Suprapubic skin (tissue), 4 donors: ENCODE measurements around the gene SCD5. TPM values are rescaled to one million over a fixed set of nuclear protein-coding genes. Genes with fewer than 3 reads are reported as not detected.

Source experiments
- DNase-seq, 2 donors: peaks; one replicate each; pipeline ENCODE4 v3.0.0-alpha.2; 2019; ENCODE audit warnings: low spot score in 2 of 2
- H3K27ac ChIP-seq: fragments of 200-600 bp; sonication (generic); one replicate; pipeline ENCODE4 v1.5.1; 2019
- H3K27me3 ChIP-seq: fragments of 200-600 bp; sonication (generic); one replicate; pipeline ENCODE4 v1.5.1; 2019
- H3K36me3 ChIP-seq: fragments of 200-600 bp; sonication (generic); one replicate; pipeline ENCODE4 v1.5.1; 2019
- H3K4me1 ChIP-seq: fragments of 200-600 bp; sonication (generic); one replicate; pipeline ENCODE4 v1.5.1; 2019
- H3K4me3 ChIP-seq: fragments of 200-600 bp; sonication (generic); one replicate; pipeline ENCODE4 v1.5.1; 2019; ENCODE audit warnings: mild to moderate bottlenecking
- H3K9me3 ChIP-seq: fragments of 200-600 bp; sonication (generic); one replicate; pipeline ENCODE4 v1.5.1; 2019
- CTCF ChIP-seq, 2 donors: fragments of 200-600 bp in 1 of 2; fragments of 450-650 bp in 1 of 2; sonication (generic) in 1 of 2; IDR thresholded peaks; one replicate each; pipeline ENCODE4 v1.5.1; 2016 to 2019; ENCODE audit warnings: antibody characterized with exemption in 2 of 2, mild to moderate bottlenecking in 1 of 2, moderate library complexity in 1 of 2
- EP300 ChIP-seq: sonication (generic); formaldehyde crosslinking; IDR thresholded peaks from one replicate; pipeline ENCODE4 v1.6.1; 2017; ENCODE audit warnings: antibody characterized with exemption
- POLR2A ChIP-seq, 2 donors: fragments of 450-650 bp; IDR thresholded peaks; one replicate each; pipeline ENCODE4 v1.6.1; 2017; ENCODE audit warnings: antibody characterized with exemption in 2 of 2, mild to moderate bottlenecking in 2 of 2, moderate library complexity in 2 of 2
- POLR2AphosphoS5 ChIP-seq, 3 donors: sonication (generic); formaldehyde crosslinking; IDR thresholded peaks; one replicate each; pipeline ENCODE4 v1.6.1; 2017; ENCODE audit warnings: antibody characterized with exemption in 3 of 3
- WGBS: methylation state at CpG from one replicate; pipeline ENCODE4 v1.1.5; 2018; 5-methylcytosine and 5-hydroxymethylcytosine counted together
- total RNA-seq, 4 donors: library from RNA; depleted of rRNA; stranded (reverse); fragments of >200 nt; gene quantifications; one replicate each; pipeline ENCODE4 v1.1.0, GENCODE V29; 2016

The SCD5 gene
- total RNA-seq, 4 donors from 2014 or later, result 5.6 to 13.2 (median 7.6) TPM

DNA sequence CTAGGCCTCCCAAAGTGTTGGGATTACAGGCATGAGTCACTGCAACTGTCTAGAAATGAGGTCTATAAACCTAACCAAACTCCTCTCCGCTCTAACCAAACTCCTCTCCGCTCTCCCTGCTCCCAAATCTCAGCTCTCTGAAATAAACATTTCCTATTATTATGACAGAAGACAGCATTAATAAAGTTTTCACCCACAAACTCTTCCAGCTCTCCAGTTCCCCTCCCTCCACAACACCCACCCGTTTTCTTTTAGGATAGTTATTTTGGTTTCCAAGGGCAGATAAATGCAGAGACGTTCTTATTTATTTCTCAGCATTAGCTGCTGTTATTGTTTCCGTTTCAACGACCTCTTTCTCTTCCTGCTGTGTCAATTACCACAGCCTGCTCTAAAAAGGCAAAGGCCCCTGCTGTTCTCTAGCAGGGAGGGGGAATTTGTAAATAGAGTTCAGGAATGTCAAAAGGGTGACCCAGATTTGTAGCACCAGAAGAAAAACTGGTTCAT lies 13.3 kb upstream of the SCD5 start:
- Histone ChIP-seq H3K27ac (no peak overlapping the region), H3K4me3 (no peak overlapping the region), H3K27me3 (no peaks in the 10 kb centered on the region), H3K36me3 (peaks cover 5% of the 10 kb centered on the region), H3K4me1 (peaks cover 5% of the 10 kb centered on the region), H3K9me3 (no peaks in the 10 kb centered on the region)
- TF ChIP-seq EP300, result no peak
- TF ChIP-seq CTCF (IDR thresholded peaks at IDR 0.05), result no peak
- TF ChIP-seq POLR2AphosphoS5 (IDR thresholded peaks at IDR 0.05), result no peak
- TF ChIP-seq POLR2A (IDR thresholded peaks at IDR 0.05), result no peak
- 47% methylated on average over 6 of the region's 6 CpGs for WGBS
- DNase-seq, result no peak

DNA sequence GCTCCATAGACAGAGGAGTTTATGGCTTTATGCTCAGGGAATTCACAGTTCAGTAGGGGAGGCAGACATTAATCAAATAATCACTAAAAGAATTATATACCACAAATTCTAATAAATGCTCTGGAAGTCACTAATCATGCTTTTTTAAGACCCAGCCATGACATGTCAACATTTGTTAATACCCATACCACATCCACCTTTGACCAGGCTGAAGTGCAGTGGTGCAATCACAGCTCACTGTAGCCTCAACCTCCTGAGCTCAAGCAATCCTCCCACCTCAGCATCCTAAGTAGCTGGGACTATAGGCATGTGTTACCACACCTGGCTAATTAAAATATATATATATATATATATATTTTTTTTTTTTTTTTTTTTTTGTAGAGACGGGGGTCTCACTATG lies 12.8 kb upstream of the SCD5 start:
- Histone ChIP-seq H3K9me3 (no peaks in the 10 kb centered on the region), H3K4me3 (no peak overlapping the region), H3K27me3 (no peaks in the 10 kb centered on the region), H3K4me1 (peaks cover 5% of the 10 kb centered on the region), H3K36me3 (peaks cover under 1% of the 10 kb centered on the region), H3K27ac (no peak overlapping the region)
- no peak for DNase-seq
- no CpG with 5 or more reads among the region's 1 CpG for WGBS
- TF ChIP-seq POLR2A (IDR thresholded peaks at IDR 0.05), result no peak
- no peak for TF ChIP-seq POLR2AphosphoS5 (IDR thresholded peaks at IDR 0.05)
- no peak for TF ChIP-seq CTCF (IDR thresholded peaks at IDR 0.05)
- TF ChIP-seq EP300, result no peak

GRCh38 chr4:82810176-82810575 lies 11.6 kb upstream of the SCD5 start:
- 49% methylated on average over 4 of the region's 4 CpGs for WGBS
- H3K27ac ChIP-seq, result no peak overlapping the region
- H3K9me3 ChIP-seq, result no peaks in the 10 kb centered on the region
- no peak for TF ChIP-seq POLR2AphosphoS5 (IDR thresholded peaks at IDR 0.05)
- TF ChIP-seq CTCF (IDR thresholded peaks at IDR 0.05), result no peak
- TF ChIP-seq EP300, result no peak
- TF ChIP-seq POLR2A (IDR thresholded peaks at IDR 0.05), result no peak
- H3K4me3 ChIP-seq, result no peak overlapping the region
- no peak for DNase-seq
- peaks cover 5% of the 10 kb centered on the region for H3K4me1 ChIP-seq
- no peaks in the 10 kb centered on the region for H3K36me3 ChIP-seq
- no peaks in the 10 kb centered on the region for H3K27me3 ChIP-seq

GRCh38 chr4:82809619-82810018 lies 11.0 kb upstream of the SCD5 start:
- no peak for TF ChIP-seq CTCF (IDR thresholded peaks at IDR 0.05)
- TF ChIP-seq EP300, result no peak
- no peak for TF ChIP-seq POLR2AphosphoS5 (IDR thresholded peaks at IDR 0.05)
- no peak for TF ChIP-seq POLR2A (IDR thresholded peaks at IDR 0.05)
- Histone ChIP-seq H3K4me1 (peaks cover 5% of the 10 kb centered on the region), H3K27me3 (no peaks in the 10 kb centered on the region), H3K36me3 (no peaks in the 10 kb centered on the region), H3K27ac (no peak overlapping the region), H3K4me3 (no peak overlapping the region), H3K9me3 (no peaks in the 10 kb centered on the region)
- DNase-seq, result no peak

DNA sequence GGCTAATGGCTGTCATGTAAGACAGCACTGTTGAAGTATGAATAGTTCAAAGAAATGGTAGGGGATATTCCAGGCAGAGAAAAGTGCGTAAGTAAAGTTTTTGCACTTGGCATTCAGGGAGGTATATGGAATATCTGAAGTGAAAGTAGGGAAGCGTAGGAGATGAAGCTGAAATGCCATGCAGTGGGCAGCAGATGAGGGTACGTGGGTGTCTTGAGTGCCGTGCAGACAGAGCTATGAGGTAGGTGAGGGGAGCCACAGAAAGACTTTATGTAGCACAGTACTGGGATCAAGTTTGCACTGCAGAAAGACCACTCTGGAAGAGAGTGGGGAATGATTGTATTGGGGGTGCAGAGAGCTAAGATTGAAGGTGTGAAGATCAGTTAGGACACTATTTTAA lies 5.2 kb upstream of the SCD5 start:
- DNase-seq, result no peak
- 93% methylated on average over 4 of the region's 4 CpGs for WGBS
- Histone ChIP-seq H3K27ac (no peak overlapping the region), H3K27me3 (no peaks in the 10 kb centered on the region), H3K4me1 (peaks cover 12% of the 10 kb centered on the region), H3K4me3 (no peak overlapping the region), H3K9me3 (no peaks in the 10 kb centered on the region), H3K36me3 (no peaks in the 10 kb centered on the region)
- TF ChIP-seq POLR2AphosphoS5 (IDR thresholded peaks at IDR 0.05) (no peak), POLR2A (IDR thresholded peaks at IDR 0.05) (no peak), CTCF (IDR thresholded peaks at IDR 0.05) (no peak), EP300 (no peak)
